GM19452 (cell line): ENCODE data around the gene RASGEF1B.

ENCODE experiments used
- ATAC-seq: cut with Tn5 transposase; IDR thresholded peaks from one replicate; pipeline ENCODE4 v1.9.1; 2021; ENCODE audit not compliant: unreplicated experiment

Gene RASGEF1B

DNA sequence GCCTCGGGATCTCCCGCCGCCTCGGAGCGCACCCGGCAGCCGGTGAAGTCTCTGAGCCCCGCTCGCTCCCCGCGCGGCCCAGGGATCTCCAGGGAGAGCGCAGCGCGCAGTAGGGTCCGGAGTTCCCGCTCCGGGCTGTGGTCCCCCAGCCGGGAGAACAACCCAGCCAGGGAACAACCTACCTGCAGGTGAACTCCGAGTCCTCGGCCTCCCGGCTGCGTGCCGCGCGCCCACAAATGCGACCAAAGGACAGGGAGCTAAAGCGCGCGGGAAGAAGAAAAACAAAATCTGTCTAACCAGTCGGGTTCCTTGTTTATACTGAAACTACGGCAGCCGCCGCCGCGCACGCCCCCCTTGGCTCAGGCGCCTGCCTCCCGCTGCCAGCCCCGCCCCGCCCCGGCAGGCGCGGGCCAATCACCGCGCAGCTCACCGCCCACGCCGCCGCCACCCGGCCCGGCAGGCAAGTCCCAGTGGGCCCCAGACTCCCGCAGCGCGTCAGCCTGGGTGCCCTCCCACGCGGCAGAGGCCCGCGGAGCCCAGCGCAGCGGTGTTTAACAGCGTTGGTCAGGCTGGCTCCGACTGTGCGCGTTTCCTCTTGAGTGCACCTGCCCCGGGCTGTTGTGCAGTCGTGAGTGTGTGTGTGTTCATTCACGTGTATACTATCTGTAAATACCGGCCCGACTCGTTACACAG, at the start of gene RASGEF1B:
RASGEF1B (minus strand) TSS at position 320 of the 693 bp plus-strand sequence. CDS start 12,399 bp downstream, outside the sequence.
- ATAC-seq: peak; percentile 93

DNA sequence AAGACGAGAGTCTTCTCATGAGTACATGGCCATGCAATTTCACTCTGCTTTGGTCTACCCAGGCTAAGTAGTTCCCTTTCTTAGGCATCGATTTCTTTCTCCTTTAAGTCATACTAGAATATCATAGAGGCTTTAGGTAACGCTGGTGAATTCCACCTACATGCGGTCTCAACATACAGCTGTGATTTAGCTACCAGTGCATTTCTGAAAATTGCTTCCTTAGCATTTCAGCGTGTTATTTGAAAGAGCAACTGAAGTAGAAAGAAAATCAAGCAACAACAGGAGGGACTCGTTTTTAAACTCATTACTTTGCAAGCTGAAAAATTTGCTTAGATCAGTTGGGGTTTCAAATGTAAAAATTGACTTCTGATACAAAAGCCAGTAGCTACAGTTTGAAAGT, 48.1 kb upstream of the RASGEF1B start:
- no peak for ATAC-seq

GRCh38 chr4:81519427-81519773, 47.7 kb upstream of the RASGEF1B start:
- ATAC-seq: no peak

- no peak for ATAC-seq
Measured at GRCh38 chr4:81518762-81519426, 47.2 kb upstream of the RASGEF1B start.

GRCh38 chr4:81516241-81516640, 44.5 kb upstream of the RASGEF1B start:
- ATAC-seq: no peak

- no peak for ATAC-seq
Measured at GRCh38 chr4:81512757-81513501, 41.2 kb upstream of the RASGEF1B start.

DNA sequence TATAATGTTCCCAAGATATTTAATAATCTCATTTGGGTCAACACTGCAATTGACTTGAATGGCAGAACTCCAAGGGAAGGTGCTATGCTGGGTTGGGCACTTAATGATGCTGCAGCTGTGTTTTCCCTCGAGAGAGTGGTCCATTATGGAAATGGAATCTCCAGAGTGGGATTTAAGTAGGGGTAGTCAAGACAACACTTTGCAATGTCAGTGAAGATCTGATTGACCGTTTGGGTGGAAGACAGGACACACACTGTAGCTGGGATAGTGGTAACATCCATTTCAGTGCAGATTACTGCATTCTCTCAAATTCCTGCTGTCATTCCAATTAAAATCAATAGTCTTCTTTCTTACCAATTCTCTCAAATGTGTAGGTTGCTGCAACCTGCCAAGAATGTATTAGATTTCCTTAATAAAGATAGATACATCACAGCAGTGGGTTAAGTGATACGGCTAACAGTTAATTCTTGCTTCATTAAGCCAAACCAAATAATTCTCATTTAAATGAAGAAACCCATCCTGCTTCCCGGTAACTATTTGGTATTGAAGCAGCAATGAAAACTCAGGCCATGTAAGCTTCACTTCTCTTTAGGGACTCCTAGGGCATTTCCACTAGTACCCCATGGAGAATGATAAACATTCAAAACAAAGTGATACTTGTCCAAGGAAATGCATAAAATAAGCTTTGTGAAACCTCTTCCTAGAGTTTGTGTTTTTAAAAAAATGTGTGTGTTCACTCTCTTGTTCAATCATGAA, 40.5 kb upstream of the RASGEF1B start:
- no peak for ATAC-seq

DNA sequence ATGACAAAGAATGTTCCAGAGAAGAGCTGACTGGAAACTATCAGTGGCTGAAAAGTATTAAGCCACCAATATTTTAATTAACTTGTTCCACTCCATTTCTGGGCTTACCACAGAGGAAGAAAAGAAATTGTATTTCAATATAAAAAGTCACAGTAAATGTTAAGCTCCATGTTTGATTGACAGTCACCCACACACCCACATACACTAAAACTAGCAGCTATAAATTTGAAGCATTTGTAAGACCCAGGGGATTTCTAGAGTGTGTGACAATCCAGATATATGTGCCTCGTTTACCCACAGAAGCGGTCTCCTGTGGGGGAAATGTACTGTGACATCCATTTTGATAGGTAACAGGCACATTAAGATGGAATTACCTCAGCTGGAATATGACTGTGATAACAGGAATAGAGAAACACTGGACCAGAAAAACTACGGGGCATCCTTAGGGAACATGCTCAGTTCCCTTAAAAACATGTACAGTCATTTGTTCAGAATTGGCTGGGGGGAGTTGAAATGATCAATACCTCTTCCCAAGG, 39.0 kb upstream of the RASGEF1B start:
- no peak for ATAC-seq

GRCh38 chr4:81509822-81510221, 38.1 kb upstream of the RASGEF1B start:
- ATAC-seq: no peak

GRCh38 chr4:81509191-81509590, 37.5 kb upstream of the RASGEF1B start:
- no peak for ATAC-seq

DNA sequence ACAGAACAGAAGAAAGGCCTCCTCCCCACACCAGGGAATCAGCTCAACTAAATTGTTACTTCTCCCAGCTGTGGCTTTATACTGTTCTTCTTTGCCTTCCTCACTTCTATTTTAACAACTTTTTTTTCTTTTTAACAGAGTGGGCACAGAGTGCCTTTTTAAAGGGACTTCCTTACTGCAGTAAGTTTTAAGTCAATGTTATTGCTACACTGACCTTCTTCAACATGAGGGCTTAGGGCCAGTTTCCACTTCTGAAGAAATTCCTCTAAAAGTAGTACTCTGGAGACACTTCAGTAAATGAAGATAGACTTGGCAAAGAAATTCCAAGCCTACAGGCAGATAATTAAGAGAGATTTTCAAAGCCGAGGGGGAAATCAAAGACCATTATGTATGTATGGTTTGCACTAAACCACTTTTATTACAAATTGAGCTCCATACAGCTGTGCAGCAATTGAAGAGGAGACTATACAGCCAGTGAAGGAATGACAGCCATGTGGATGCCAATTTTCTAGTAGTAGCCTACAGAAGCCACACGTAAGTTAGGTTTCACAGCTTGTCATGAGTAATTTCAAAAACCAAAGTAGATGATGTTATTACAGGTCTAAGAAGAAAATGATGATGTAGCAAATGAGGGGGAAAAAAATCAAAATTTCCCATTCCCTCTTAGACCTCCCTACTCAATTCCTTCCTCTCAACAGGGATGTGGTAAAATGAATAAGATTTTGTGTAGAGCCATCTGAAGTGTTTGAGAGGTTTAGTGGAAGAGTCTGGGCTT, 36.9 kb upstream of the RASGEF1B start:
- ATAC-seq: no peak

DNA sequence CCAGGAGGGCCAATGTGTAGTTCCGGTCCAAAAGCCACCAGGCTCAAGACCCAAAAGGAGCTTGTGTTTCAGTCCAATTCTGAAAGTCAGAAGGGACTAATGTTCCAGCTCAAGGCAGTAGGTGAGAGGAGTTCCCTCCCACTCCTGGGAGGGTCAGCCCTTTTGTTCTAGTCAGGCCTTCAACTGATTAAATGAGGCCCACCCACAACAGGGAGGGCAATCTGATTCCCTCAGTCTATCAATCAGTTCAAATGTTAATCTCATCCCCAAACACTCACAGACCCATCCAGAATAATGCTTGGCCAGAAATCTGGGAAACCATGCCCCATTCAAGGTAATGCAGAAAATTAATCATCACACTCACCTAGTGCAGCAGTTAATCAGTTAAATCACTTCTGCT, 35.8 kb upstream of the RASGEF1B start:
- no peak for ATAC-seq

- peak; percentile 60 for ATAC-seq
Measured at GRCh38 chr4:81506731-81507130, 35.0 kb upstream of the RASGEF1B start.

DNA sequence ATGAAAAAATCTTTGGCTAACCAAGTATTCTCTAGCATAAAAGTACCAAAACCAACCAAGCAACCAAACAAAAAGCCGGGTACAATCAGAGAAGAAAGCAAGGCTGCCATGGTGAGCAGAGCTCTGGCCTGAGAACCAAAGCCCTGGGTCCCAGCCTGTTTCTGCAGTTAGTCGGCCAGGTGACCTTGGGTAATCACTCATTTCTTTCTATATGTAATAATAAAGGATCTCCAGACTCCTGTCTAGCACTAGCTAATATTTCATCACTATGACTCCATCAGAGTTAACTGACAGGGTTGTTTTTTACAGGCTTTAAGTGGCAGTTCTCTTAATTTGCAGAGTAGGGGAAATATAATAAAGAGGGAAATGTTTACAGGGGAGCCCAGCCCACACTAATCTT, 34.0 kb upstream of the RASGEF1B start:
- ATAC-seq: no peak

DNA sequence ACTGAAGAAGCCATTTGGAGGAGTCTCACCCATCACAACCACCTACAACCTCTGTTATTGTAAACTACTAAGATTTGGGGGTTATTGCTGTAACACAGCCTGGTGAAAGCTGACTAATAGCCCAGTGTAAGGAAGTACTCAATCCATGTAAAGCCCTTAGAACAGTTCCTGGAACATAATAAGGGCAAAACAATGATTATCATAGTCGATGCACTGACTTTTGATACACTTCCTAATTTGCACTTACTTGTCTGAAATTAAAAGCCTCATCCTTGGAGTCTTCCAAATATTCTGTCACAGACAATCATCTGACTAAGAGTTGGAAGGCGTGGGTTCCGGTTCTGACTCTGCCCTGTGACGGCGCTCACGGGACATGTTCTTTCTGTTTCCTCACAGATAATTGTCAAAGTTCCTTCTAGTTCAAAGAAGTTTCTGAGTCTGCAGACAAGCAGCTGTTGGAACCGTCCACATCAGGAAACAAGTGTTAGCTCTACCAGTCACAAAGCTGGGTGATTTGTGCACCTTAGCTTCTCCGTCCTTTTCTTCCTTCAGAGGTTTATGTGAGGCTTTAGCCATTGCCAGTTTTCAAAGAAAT, 33.4 kb upstream of the RASGEF1B start:
- peak; percentile 43 for ATAC-seq

- ATAC-seq: no peak
Measured at GRCh38 chr4:81504112-81505003, 32.7 kb upstream of the RASGEF1B start.

DNA sequence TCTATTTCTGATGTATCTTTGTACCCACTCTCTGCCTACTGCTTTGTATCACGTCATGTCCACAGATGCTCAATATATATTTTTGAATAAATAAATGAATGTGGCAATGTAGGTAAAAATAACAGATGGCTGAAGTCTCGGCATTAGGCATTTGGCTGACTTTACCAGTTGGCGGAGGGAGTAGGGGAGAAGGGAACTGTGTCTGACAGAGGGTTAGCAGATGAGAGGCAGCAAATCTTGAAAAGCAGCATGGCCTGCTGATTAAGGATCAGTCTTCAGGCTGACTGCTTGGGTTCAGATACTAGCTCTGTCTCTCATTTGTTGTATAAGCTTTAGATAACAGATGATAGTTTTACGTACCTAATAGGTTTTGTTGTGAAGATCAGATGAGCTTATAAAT, 31.9 kb upstream of the RASGEF1B start:
- ATAC-seq: no peak

DNA sequence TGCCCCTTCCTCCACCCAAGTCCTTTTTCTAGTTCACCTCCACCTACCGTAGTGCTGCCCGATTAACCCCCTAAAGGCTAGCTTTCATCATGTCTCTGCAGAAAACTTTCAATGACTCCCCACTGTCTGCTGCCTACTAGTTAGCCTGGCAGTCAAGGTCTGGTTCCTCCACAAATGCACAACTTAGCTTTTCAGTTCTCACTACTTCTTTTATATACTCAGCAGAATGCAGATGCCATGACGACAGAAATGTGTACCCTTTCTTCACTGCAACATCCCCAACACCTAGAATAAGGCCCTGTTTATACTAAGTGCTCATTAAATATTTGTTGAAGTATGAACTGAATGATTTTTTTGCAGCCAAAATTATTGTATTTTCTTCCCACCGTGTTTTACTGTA, 30.9 kb upstream of the RASGEF1B start:
- no peak for ATAC-seq

DNA sequence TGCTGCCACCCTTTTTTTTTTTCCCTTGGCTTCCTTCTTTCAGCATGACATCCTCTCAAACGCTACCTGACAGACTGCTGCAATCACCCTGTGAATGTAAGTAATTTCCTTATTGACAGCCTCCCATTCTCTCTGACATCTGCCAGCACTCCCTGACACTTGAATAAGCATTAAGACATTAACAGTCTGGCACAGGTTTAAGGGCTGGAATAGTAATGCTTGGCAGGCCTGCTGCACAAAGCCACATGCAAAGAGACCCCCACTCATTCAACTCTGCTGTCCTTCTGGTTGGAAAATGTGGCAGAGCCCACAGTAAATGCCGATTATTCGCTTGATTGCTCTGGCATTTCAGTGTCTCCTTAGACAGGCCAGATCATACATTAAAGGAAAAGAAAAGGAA, 28.1 kb upstream of the RASGEF1B start:
- ATAC-seq: no peak
